ENCODE measurements around the gene UQCRC1.

UQCRC1 gene

GRCh38 chr3:48569808-48570450 is 39.5 kb downstream of the UQCRC1 start:
- no peak for TF ChIP-seq MAX (IDR thresholded peaks at IDR 0.05)

- TF ChIP-seq EP300 (IDR thresholded peaks at IDR 0.05; ENCODE audit: borderline replicate concordance) (no peak), EGR1 (IDR thresholded peaks at IDR 0.05) (no peak), NFIC (IDR thresholded peaks at IDR 0.05) (no peak), RAD21 (IDR thresholded peaks at IDR 0.05; ENCODE audit: low read depth) (no peak), FOXM1 (IDR thresholded peaks at IDR 0.05; ENCODE audit: borderline replicate concordance, low read depth) (no peak), TAF1 (IDR thresholded peaks at IDR 0.05; ENCODE audit: low read depth) (no peak), TCF12 (IDR thresholded peaks at IDR 0.05; ENCODE audit: low read depth) (no peak), TEAD4 (IDR thresholded peaks at IDR 0.05) (no peak), CREB1 (IDR thresholded peaks at IDR 0.05; ENCODE audit: low read depth) (no peak), MAX (IDR thresholded peaks at IDR 0.05) (no peak), YY1 (IDR thresholded peaks at IDR 0.05; ENCODE audit: low read depth) (no peak), USF1 (IDR thresholded peaks at IDR 0.05) (no peak)
Measured at GRCh38 chr3:48569400-48569799, 40.0 kb downstream of the UQCRC1 start.

- TF ChIP-seq MAX (IDR thresholded peaks at IDR 0.05) (no peak), REST (IDR thresholded peaks at IDR 0.05; ENCODE audit: low read depth) (no peak), TCF12 (IDR thresholded peaks at IDR 0.05; ENCODE audit: low read depth) (no peak), RAD21 (IDR thresholded peaks at IDR 0.05; ENCODE audit: low read depth) (no peak), EGR1 (IDR thresholded peaks at IDR 0.05) (no peak), CREB1 (IDR thresholded peaks at IDR 0.05; ENCODE audit: low read depth) (no peak), TEAD4 (IDR thresholded peaks at IDR 0.05) (no peak), NFIC (IDR thresholded peaks at IDR 0.05) (no peak), ZBTB7A (IDR thresholded peaks at IDR 0.05; ENCODE audit: low read depth) (no peak), EP300 (IDR thresholded peaks at IDR 0.05; ENCODE audit: borderline replicate concordance) (no peak), USF1 (IDR thresholded peaks at IDR 0.05) (no peak), TAF1 (IDR thresholded peaks at IDR 0.05; ENCODE audit: low read depth) (no peak), FOXM1 (IDR thresholded peaks at IDR 0.05; ENCODE audit: borderline replicate concordance, low read depth) (no peak), CEBPB (IDR thresholded peaks at IDR 0.05) (no peak), YY1 (IDR thresholded peaks at IDR 0.05; ENCODE audit: low read depth) (no peak)
Measured at GRCh38 chr3:48568476-48568875, 41.0 kb downstream of the UQCRC1 start.

- no peak for TF ChIP-seq CEBPB (IDR thresholded peaks at IDR 0.05)
- TF ChIP-seq TAF1 (IDR thresholded peaks at IDR 0.05; ENCODE audit: low read depth) = no peak
- no peak for TF ChIP-seq YY1 (IDR thresholded peaks at IDR 0.05; ENCODE audit: low read depth)
- no peak for TF ChIP-seq FOXM1 (IDR thresholded peaks at IDR 0.05; ENCODE audit: borderline replicate concordance, low read depth)
- TF ChIP-seq EP300 (IDR thresholded peaks at IDR 0.05; ENCODE audit: borderline replicate concordance) = no peak
- TF ChIP-seq USF1 (IDR thresholded peaks at IDR 0.05) = no peak
- TF ChIP-seq TEAD4 (IDR thresholded peaks at IDR 0.05) = no peak
- no peak for TF ChIP-seq REST (IDR thresholded peaks at IDR 0.05; ENCODE audit: low read depth)
Measured at GRCh38 chr3:48567500-48567899, 41.9 kb downstream of the UQCRC1 start.

- TF ChIP-seq RAD21 (IDR thresholded peaks at IDR 0.05; ENCODE audit: low read depth) (no peak), YY1 (IDR thresholded peaks at IDR 0.05; ENCODE audit: low read depth) (no peak), TCF12 (IDR thresholded peaks at IDR 0.05; ENCODE audit: low read depth) (no peak), TEAD4 (IDR thresholded peaks at IDR 0.05) (no peak), MAX (IDR thresholded peaks at IDR 0.05) (no peak), ZBTB7A (IDR thresholded peaks at IDR 0.05; ENCODE audit: low read depth) (no peak)
Measured at GRCh38 chr3:48567090-48567489, 42.4 kb downstream of the UQCRC1 start.

Measured in Ishikawa (cell line).